ENCODE results near the gene GNL1. TPM values are rescaled to one million over a fixed set of nuclear protein-coding genes. Genes with fewer than 3 reads are reported as not detected.
A peak's percentile ranks its signal among the peaks of the same experiment; 100 is the strongest.

The GNL1 gene
- total and polyA plus RNA-seq, 2 donors (not counting 1 experiment from before 2014, with no cell fraction given) = 36.0 to 107 TPM

DNA sequence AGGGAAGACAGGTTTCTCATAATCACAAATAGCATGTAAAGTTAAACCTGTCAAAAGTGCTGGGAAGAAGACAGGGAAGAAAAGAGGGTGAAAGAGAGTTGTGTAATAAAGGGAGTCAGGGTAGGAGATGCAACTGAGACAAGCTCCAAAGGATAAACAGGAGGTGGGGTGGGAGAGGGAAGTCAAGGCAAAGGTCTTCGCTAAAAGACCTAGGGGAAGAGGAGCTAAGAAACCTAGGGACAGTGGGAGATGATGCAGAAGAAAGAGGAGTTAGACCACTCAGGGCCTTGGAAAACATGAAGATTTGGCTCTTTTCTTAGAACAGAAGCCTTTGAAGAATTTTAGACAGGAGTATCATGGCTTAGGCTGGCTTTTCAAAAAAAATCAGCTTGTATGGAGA lies 7.8 kb upstream of the GNL1 start:
- H4K20me1 ChIP-seq (ENCODE audit: control insufficient read depth, insufficient read depth, low read length, poor library complexity, severe bottlenecking) = no peaks in the 10 kb centered on the region
- DNase-seq = no peak
- no peak overlapping the region for H2AFZ ChIP-seq (ENCODE audit: insufficient read depth, low read depth, low read length, poor library complexity, severe bottlenecking)
- ChIA-PET CTCF (interaction anchor here (1.0 to 3.6 kb wide), 5 partner anchors 13 to 79 kb away, joined by 4 to 15 read pairs (median 5); no protein-coding TSS in a partner anchor), POLR2A (no interaction called here)
- no peaks in the 10 kb centered on the region for H3K27me3 ChIP-seq (replicated peaks in 1 of 4; ENCODE audit: control extremely low read depth in 1 of 4, control insufficient read depth in 3 of 4, insufficient read depth in 4 of 4, low read length in 3 of 4)
- Mint-ChIP-seq H3K27me3 (no peaks in the 10 kb centered on the region), H3K27ac (no peak overlapping the region), H3K4me1 (peaks cover 6% of the 10 kb centered on the region), H3K4me3 (no peak overlapping the region), H3K9me3 (ENCODE audit: insufficient read depth) (no peaks in the 10 kb centered on the region)
- H3K9ac ChIP-seq (ENCODE audit: low read length) = no peak overlapping the region
- no peak overlapping the region for H3K4me3 ChIP-seq (ENCODE audit: control extremely low read depth in 1 of 5, extremely low read depth in 1 of 5, insufficient read depth in 1 of 5, low read depth in 2 of 5, low read length in 4 of 5)
- H3K79me2 ChIP-seq (ENCODE audit: control insufficient read depth, insufficient read depth, low read length) = peaks cover 29% of the 10 kb centered on the region
- intact Hi-C loops (cut with micrococcal nuclease) = no loop called here
- peaks cover 0 to 14% of the 10 kb centered on the region in 2 experiments for H3K36me3 ChIP-seq (replicated peaks in 1 of 2; ENCODE audit: control extremely low read depth in 1 of 2, control insufficient read depth in 1 of 2, extremely low read depth in 1 of 2, insufficient read depth in 2 of 2, low read length in 1 of 2)
- peak overlapping the region in 1 of 2 donors; percentile 25 for H3K27ac ChIP-seq (ENCODE audit: low read length in 2 of 2)
- no peaks in the 10 kb centered on the region for H3K4me1 ChIP-seq (ENCODE audit: control insufficient read depth in 2 of 2, insufficient read depth in 2 of 2, low read length in 2 of 2)
- no peaks in the 10 kb centered on the region for H3K9me3 ChIP-seq (ENCODE audit: control extremely low read depth in 1 of 3, control insufficient read depth in 2 of 3, insufficient read depth in 1 of 3, low read length in 2 of 3)
- no peak overlapping the region for H3K4me2 ChIP-seq (replicated peaks; ENCODE audit: low read depth, low read length, poor library complexity, severe bottlenecking)
- TF ChIP-seq, protein P1, sequence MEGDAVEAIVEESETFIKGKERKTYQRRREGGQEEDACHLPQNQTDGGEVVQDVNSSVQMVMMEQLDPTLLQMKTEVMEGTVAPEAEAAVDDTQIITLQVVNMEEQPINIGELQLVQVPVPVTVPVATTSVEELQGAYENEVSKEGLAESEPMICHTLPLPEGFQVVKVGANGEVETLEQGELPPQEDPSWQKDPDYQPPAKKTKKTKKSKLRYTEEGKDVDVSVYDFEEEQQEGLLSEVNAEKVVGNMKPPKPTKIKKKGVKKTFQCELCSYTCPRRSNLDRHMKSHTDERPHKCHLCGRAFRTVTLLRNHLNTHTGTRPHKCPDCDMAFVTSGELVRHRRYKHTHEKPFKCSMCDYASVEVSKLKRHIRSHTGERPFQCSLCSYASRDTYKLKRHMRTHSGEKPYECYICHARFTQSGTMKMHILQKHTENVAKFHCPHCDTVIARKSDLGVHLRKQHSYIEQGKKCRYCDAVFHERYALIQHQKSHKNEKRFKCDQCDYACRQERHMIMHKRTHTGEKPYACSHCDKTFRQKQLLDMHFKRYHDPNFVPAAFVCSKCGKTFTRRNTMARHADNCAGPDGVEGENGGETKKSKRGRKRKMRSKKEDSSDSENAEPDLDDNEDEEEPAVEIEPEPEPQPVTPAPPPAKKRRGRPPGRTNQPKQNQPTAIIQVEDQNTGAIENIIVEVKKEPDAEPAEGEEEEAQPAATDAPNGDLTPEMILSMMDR (IDR thresholded peaks at IDR 0.05) = no peak
- no peak for TF ChIP-seq EZH2 (IDR thresholded peaks at IDR 0.05; ENCODE audit: borderline replicate concordance, insufficient read depth, low read depth, low read length, poor library complexity, severe bottlenecking)
- ATAC-seq (ENCODE audit: low read depth) = no peak
- WGBS (ENCODE audit: insufficient coverage) = 100% methylated on average over 1 of the region's 1 CpG

DNA sequence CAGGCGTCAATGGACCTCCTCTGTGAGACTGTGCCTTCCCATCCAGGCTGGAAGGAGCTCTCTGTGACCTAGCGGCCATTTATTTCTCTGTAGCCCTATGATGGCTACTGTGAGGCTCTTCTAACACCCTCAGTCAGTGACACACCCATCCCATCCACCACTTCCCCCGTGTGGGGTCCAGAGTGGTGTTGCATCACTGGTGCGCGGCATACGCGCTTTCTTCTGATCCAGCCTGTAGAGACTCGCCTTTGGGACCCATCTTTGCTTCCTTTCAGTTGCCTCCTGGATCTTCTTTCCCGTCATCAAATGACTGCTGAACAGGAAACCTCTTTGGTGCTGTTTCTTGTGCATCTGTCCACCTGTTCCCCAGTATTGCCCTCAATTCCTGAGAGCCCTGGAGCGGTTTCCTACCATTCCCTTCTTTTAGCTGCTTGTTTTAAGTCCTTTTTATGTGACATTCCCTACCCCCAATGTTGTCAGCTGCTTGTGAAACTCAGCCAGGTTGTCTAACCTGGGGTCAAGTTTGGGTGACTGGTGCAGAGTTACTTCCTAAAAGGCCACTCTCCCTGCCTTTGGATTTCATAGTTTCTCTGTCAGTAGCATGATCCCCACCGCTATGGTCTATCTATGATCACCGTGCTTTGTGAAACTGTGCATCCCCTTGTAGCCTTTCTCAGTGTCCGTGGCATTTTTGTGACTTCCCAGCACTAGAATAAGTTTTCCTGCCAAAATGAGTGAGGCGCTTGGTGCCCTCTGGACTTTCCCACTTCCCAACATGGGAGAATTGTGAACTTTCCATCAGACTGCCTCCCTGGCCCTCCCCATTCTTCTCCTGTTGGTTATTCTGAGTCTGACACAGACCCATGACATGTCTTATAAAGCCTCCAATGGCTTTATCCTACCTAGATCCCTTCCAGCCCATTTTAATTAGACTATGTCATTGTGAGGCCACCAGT lies 6.5 kb upstream of the GNL1 start:
- Histone ChIP-seq H3K27me3 (replicated peaks in 1 of 4; ENCODE audit: control extremely low read depth in 1 of 4, control insufficient read depth in 3 of 4, insufficient read depth in 4 of 4, low read length in 3 of 4) (no peaks in the 10 kb centered on the region), H3K36me3 (replicated peaks in 1 of 2; ENCODE audit: control extremely low read depth in 1 of 2, control insufficient read depth in 1 of 2, extremely low read depth in 1 of 2, insufficient read depth in 2 of 2, low read length in 1 of 2) (peaks cover 0 to 14% of the 10 kb centered on the region in 2 experiments), H3K79me2 (ENCODE audit: control insufficient read depth, insufficient read depth, low read length) (peaks cover 37% of the 10 kb centered on the region), H3K4me1 (ENCODE audit: control insufficient read depth in 2 of 2, insufficient read depth in 2 of 2, low read length in 2 of 2) (peaks cover 9 to 10% of the 10 kb centered on the region in 2 donors), H3K4me3 (ENCODE audit: control extremely low read depth in 1 of 5, extremely low read depth in 1 of 5, insufficient read depth in 1 of 5, low read depth in 2 of 5, low read length in 4 of 5) (no peak overlapping the region), H4K20me1 (ENCODE audit: control insufficient read depth, insufficient read depth, low read length, poor library complexity, severe bottlenecking) (peaks cover 5% of the 10 kb centered on the region), H3K27ac (ENCODE audit: low read length in 2 of 2) (no peak overlapping the region), H3K4me2 (replicated peaks; ENCODE audit: low read depth, low read length, poor library complexity, severe bottlenecking) (no peak overlapping the region), H3K9me3 (ENCODE audit: control extremely low read depth in 1 of 3, control insufficient read depth in 2 of 3, insufficient read depth in 1 of 3, low read length in 2 of 3) (no peaks in the 10 kb centered on the region), H3K9ac (ENCODE audit: low read length) (no peak overlapping the region), H2AFZ (ENCODE audit: insufficient read depth, low read depth, low read length, poor library complexity, severe bottlenecking) (no peak overlapping the region)
- intact Hi-C loops (cut with micrococcal nuclease) = no loop called here
- Mint-ChIP-seq H3K4me3 (no peak overlapping the region), H3K27ac (no peak overlapping the region), H3K27me3 (no peaks in the 10 kb centered on the region), H3K9me3 (ENCODE audit: insufficient read depth) (no peaks in the 10 kb centered on the region), H3K4me1 (peaks cover 15% of the 10 kb centered on the region)
- DNase-seq (no peak), ATAC-seq (ENCODE audit: low read depth) (no peak)
- POLR2A ChIA-PET = interaction anchor here (0.6 kb wide), 1 partner anchor 55 kb away, joined by 3 read pairs; the partner anchor contains the start of gene MRPS18B
- TF ChIP-seq, protein P1 (IDR thresholded peaks at IDR 0.05) = no peak
- TF ChIP-seq EZH2 (IDR thresholded peaks at IDR 0.05; ENCODE audit: borderline replicate concordance, insufficient read depth, low read depth, low read length, poor library complexity, severe bottlenecking) = no peak
- CTCF ChIA-PET = interaction anchor here (0.9 to 3.6 kb wide), 5 partner anchors 12 to 78 kb away, joined by 3 to 15 read pairs (median 4); no protein-coding TSS in a partner anchor
- WGBS (ENCODE audit: insufficient coverage) = 96% methylated on average over 13 of the region's 14 CpGs

Data from B cell (primary cell).